GM10847 (cell line): ENCODE results near the gene ZSWIM7.

Source experiments
- POLR2A ChIP-seq: IDR thresholded peaks from 2 replicates; pipeline ENCODE4 v1.6.1; 2011; ENCODE audit not compliant: insufficient read length; ENCODE audit errors: extremely low read depth

Gene ZSWIM7

DNA sequence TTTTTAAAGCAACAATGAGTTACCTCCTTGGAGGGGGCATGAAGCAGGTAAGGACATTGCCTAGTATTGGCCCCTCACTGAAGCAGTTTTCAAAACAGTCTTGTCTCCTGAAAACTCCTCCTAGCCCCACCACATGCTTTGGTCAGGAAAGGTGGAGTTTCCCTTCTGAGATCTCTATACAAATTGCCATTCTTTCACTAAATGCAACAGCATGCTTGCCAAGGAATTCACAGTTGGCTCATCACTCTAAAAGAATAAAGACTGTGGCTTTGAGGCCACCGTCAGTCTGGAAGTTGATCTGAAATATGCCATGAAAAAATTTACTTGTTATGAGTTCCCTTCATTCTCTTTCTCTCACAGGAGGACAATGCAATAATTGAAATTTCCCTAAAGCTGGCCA lies 4.3 kb upstream of the ZSWIM7 start:
- no peak for TF ChIP-seq POLR2A

DNA sequence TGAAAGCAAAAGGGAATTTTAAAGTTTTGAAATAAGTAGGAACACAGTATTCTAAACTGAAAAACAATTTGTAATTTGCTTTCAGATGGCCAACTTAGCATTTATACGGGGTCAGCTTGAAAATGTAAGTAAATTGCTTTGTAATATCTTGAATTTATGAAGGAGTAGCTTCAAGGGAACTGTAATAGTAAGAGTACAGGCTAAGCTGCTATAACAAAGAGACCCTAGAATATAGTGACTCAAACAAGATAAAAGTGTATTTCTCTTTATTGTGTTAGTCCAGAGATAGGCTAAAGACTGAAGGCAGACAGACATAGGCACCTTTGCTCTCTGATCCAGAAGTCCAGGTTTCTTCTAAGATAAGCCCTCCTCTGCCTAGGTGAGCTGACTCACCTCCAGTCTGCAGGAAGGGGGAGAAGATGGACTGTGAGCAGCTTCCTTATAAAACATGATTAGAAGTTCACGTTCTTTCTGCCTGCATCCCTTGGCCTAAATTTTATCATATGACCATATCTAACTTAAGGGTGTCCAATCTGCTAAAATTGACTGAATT lies 3.3 kb upstream of the ZSWIM7 start:
- TF ChIP-seq POLR2A, result no peak

GRCh38 chr17:16001226-16001897 lies 1.9 kb upstream of the ZSWIM7 start:
- TF ChIP-seq POLR2A, result no peak

GRCh38 chr17:15999974-16000827 lies 697 bp upstream of the ZSWIM7 start:
- no peak for TF ChIP-seq POLR2A

- no peak for TF ChIP-seq POLR2A
These were observed 1.4 kb downstream of the ZSWIM7 start for GRCh38 chr17:15998031-15998562.

GRCh38 chr17:15996322-15996721 lies 3.2 kb downstream of the ZSWIM7 start:
- no peak for TF ChIP-seq POLR2A

GRCh38 chr17:15981646-15982580 lies 17.6 kb downstream of the ZSWIM7 start:
- TF ChIP-seq POLR2A, result no peak

- TF ChIP-seq POLR2A, result no peak
These were observed 18.3 kb downstream of the ZSWIM7 start for GRCh38 chr17:15981208-15981607.

DNA sequence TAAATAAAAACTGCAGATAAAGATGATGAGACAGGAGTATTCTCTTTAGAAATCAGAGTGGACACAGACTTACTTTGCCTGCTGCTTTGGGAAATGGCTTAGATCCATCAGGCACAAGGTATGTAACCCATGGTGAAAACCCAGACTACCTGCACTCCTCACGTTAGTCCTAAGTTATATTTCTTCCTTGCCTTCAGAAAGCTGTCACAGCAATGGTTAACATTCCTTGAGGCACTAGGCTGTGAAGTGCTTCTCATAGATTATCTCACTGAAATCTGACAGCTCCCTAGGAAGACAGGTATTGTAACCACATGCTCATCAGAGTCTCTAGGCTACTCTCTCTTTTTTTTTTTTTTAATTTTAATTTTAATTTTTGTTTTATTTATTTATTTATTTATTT lies 20.9 kb downstream of the ZSWIM7 start:
- TF ChIP-seq POLR2A, result no peak

DNA sequence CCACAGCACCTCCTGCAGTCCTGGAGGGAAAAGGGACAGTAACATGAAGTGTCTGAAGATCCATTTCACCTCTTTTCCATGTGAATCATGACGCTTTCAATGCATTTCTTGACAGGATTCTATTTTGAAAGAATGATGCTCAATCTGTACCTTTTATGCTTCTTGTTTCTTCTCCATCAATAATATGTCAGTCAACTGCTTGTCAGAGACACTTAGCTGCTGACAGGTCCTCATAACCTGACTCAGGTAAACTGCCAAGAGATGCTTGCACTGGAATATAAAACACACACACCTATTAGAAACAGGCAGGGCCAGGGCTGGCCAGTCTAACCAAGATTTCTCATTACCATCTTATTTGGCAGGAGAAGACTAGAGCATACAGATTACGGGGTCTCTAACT lies 21.6 kb downstream of the ZSWIM7 start:
- no peak for TF ChIP-seq POLR2A

- TF ChIP-seq POLR2A, result no peak
These were observed 25.7 kb downstream of the ZSWIM7 start for GRCh38 chr17:15973834-15974233.

DNA sequence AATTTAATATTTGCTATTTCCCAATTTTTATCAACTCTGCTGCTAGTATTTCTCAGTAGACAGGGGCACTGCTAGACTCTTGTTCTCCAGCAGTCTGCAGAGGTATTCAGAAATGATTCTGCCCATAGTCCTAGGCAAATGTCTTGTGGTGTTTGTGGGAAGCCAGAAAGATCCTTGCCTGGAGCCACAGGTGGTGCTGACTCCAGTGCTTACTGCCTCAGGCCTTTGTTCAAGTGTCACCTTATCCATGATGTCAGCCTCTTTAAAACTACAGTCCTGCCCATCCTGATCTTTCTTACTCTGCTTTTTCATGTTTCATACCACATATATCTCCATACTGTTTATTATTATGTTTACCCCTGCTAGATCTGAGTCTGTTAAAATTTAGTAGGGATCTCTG lies 26.5 kb downstream of the ZSWIM7 start:
- no peak for TF ChIP-seq POLR2A

DNA sequence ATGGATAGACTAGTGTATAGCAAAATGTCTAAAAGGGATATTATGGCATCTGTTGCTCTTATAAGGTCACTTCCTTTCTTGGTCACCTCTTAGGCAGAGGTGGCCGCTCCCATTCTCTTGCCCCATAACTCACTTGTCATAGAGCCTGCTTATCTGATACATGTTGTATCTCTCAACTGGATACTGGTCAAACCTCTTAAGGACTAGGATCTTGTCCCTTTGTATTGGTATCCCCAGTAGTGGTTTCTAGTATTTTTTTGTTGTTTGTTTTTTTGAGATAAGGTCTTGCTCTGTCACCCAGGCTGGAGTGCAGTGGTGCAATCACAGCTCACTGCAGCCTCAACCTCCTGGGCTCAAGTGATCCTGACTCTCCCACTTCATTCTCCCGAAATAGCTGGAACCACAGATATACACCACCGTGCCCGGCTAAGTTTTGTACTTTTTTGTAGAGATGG lies 27.0 kb downstream of the ZSWIM7 start:
- no peak for TF ChIP-seq POLR2A

DNA sequence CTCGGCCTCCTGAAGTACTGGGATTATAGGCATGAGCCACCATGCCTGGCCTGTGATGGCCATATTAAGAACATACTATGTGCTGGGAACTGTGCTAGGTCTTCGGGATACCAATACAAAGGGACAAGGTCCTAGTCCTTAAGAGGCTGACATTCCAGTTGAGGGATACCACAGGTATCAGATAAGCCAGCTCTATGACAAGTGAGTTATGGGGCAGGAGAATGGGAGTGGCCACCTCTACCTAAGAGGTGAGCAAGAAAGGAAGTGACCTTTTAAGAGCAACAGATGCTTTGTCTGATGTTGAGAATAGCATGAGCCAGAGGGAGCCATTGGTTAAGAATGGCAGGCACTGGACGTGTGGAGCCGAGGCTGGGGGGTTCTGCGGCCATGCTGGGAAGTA lies 27.6 kb downstream of the ZSWIM7 start:
- TF ChIP-seq POLR2A, result no peak
